K562 (cell line): ENCODE data around the gene KRTAP27-1. TPM values are rescaled to one million over a fixed set of nuclear protein-coding genes. Genes with fewer than 3 reads are reported as not detected.

ENCODE experiments used
- ATAC-seq: fragments of 200-7000 bp; cut with Tn5 transposase; 3 replicates; pipeline ENCODE4 v1.9.1; 2020; ENCODE audit warnings: moderate library complexity
- BruUV-seq: library from RNA; stranded (reverse); fragments of 400-500 nt; replicated peaks from 2 replicates; lab custom pipeline; 2021; lab: Mats Ljungman, UMichigan
- CTCF ChIA-PET: fragments of 300-600 bp; formaldehyde crosslinking; extraction: SDS; loops from one replicate; lab custom pipeline; 2021; ENCODE audit warnings: low intra/inter-chr PET ratio; lab: Yijun Ruan, JAX
- POLR2A ChIA-PET: fragments of 300-600, 350-650 bp; sonication (Branson Sonifier 250); formaldehyde crosslinking; extraction: SDS; loops from one replicate; lab custom pipeline; 2021; ENCODE audit warnings: antibody characterized with exemption, inconsistent platforms; lab: Yijun Ruan, JAX
- DNase-seq, 4 experiments: peaks; one replicate each; pipeline versions ENCODE4 v3.0.0 to v3.0.0-alpha.2; 2011 to 2018; ENCODE audit warnings: low spot score in 3 of 4, mixed read lengths in 3 of 4; ENCODE audit errors: extremely low read depth in 1 of 4
- FAIRE-seq: peaks from 2 replicates; lab custom pipeline; 2011; peaks lifted over from hg19 to GRCh38; lab: Jason Lieb, UNC
- H2AFZ ChIP-seq: 2 replicates; pipeline ENCODE4 v1.6.0; 2011; ENCODE audit warnings: low read depth, low read length, control low read depth, inconsistent platforms
- H3K27ac ChIP-seq: fragments of 200-600 bp; 3 replicates; pipeline ENCODE4 v1.8.0; 2011; ENCODE audit warnings: low read depth, mild to moderate bottlenecking, control low read depth, inconsistent platforms, low read length, moderate library complexity, mixed read lengths; ENCODE audit errors: extremely low read depth
- H3K27me3 ChIP-seq, 2 experiments: fragments of 300-600 bp in 1 of 2; 2 replicates in 1 of 2; 3 replicates in 1 of 2; pipeline versions ENCODE4 v1.6.0 to v1.8.0; 2011; ENCODE audit warnings: inconsistent platforms in 2 of 2, low read length in 2 of 2, mild to moderate bottlenecking in 1 of 2, mixed read lengths in 1 of 2, moderate library complexity in 1 of 2; ENCODE audit not compliant: control insufficient read depth in 2 of 2, insufficient read depth in 2 of 2
- H3K36me3 ChIP-seq: fragments of 300-600 bp; 3 replicates; pipeline ENCODE4 v1.8.0; 2011; ENCODE audit warnings: mild to moderate bottlenecking, low read length, inconsistent platforms; ENCODE audit not compliant: control insufficient read depth, insufficient read depth
- H3K4me1 ChIP-seq, 2 experiments: fragments of 200-600 bp in 1 of 2; replicated peaks in 1 of 2; 2 replicates in 1 of 2; 3 replicates in 1 of 2; pipeline versions ENCODE4 v1.5.1 to v1.8.0; 2011; ENCODE audit warnings: inconsistent platforms in 2 of 2, low read length in 2 of 2, mild to moderate bottlenecking in 1 of 2, mixed read lengths in 1 of 2, moderate library complexity in 1 of 2; ENCODE audit not compliant: control insufficient read depth in 2 of 2, insufficient read depth in 2 of 2
- H3K4me2 ChIP-seq: 2 replicates; pipeline ENCODE4 v1.6.1; 2011; ENCODE audit warnings: low read length, control low read depth, inconsistent platforms, mixed read lengths; ENCODE audit not compliant: insufficient read depth
- H3K4me3 ChIP-seq: fragments of 200-600 bp; sonication (generic), shearing (Covaris generic); 2 replicates; pipeline ENCODE4 v1.5.1; 2016; ENCODE audit warnings: control low read depth, inconsistent platforms
- H3K79me2 ChIP-seq: fragments of 200-600 bp; 3 replicates; pipeline ENCODE4 v1.8.0; 2011; ENCODE audit warnings: low read length, inconsistent platforms; ENCODE audit not compliant: control insufficient read depth, insufficient read depth
- H3K9ac ChIP-seq, 2 experiments: 2 replicates each; pipeline versions ENCODE4 v1.6.0 to v1.6.1; 2011; ENCODE audit warnings: low read depth in 2 of 2, low read length in 2 of 2, control low read depth in 1 of 2, inconsistent platforms in 1 of 2, mild to moderate bottlenecking in 1 of 2, mixed read lengths in 1 of 2; ENCODE audit not compliant: insufficient read depth in 1 of 2
- H3K9me1 ChIP-seq: one replicate; pipeline ENCODE4 v1.6.0; 2011; ENCODE audit warnings: inconsistent platforms, mild to moderate bottlenecking, low read length, moderate library complexity; ENCODE audit not compliant: control insufficient read depth, insufficient read depth
- H3K9me3 ChIP-seq: replicated peaks from 2 replicates; pipeline ENCODE4 v1.5.1; 2011; ENCODE audit warnings: low read depth, low read length, inconsistent platforms; ENCODE audit not compliant: control insufficient read depth, insufficient read depth
- H4K20me1 ChIP-seq: replicated peaks from 2 replicates; pipeline ENCODE4 v1.6.1; 2011; ENCODE audit warnings: low read length, inconsistent platforms, mixed read lengths; ENCODE audit not compliant: control insufficient read depth, insufficient read depth
- EWSR1 ChIP-seq: fragments of 450-650 bp; IDR thresholded peaks from 2 replicates; pipeline ENCODE4 v1.6.1; 2018; ENCODE audit warnings: borderline replicate concordance, mild to moderate bottlenecking, low read depth, moderate library complexity; ENCODE audit not compliant: partially characterized antibody
- FUS ChIP-seq: fragments of 200-400 bp; formaldehyde crosslinking; optimal IDR thresholded peaks from 2 replicates; pipeline ENCODE3; 2017; ENCODE audit warnings: low read depth, low read length
- KHSRP ChIP-seq: fragments of 450-650 bp; IDR thresholded peaks from 2 replicates; pipeline ENCODE4 v1.6.1; 2017
- LCOR ChIP-seq: sonication (generic); formaldehyde crosslinking; IDR thresholded peaks from 2 replicates; pipeline ENCODE4 v1.8.0; 2022; ENCODE audit warnings: mild to moderate bottlenecking, missing genetic modification reagents
- RAD21 ChIP-seq, 2 experiments: fragments of 250-450 bp in 1 of 2; fragments of 450-650 bp in 1 of 2; sonication (Bioruptor Pico) in 1 of 2; formaldehyde crosslinking in 1 of 2; IDR thresholded peaks in 1 of 2; conservative IDR thresholded peaks in 1 of 2; 2 replicates each; pipeline versions ENCODE4 v1.4.0 to v1.8.0; 2020 to 2022; ENCODE audit warnings: mild to moderate bottlenecking in 2 of 2, moderate library complexity in 1 of 2
- ZNF551 ChIP-seq: fragments of 250-450 bp; sonication (Bioruptor Pico); IDR thresholded peaks from 2 replicates; pipeline ENCODE4 v1.5.0; 2021; ENCODE audit warnings: mild to moderate bottlenecking, moderate library complexity
- WGBS: fragments of 100-300 bp; shearing (Covaris generic); methylation state at CpG from one replicate; pipeline ENCODE4 v1.1.6; 2016; ENCODE audit warnings: low coverage, mixed read lengths; ENCODE audit not compliant: insufficient coverage; ENCODE audit errors: missing lambda C conversion rate; 5-methylcytosine and 5-hydroxymethylcytosine counted together
- in situ Hi-C: fragments of 300-500 bp; cut with MboI; formaldehyde crosslinking; loops from 4 replicates; pipeline ENCODE4 v1.15.0; 2018; ENCODE audit warnings: inconsistent platforms, mixed read lengths
- intact Hi-C: fragments of 100-400 bp; cut with micrococcal nuclease; formaldehyde crosslinking; loops from 2 replicates; pipeline ENCODE4 v1.14.2; 2022
- polyA plus RNA-seq, 8 experiments: library from polyadenylated mRNA; depleted of rRNA in 4 of 8; stranded (reverse) in 5 of 8; unstranded in 3 of 8; fragments of >200 nt; fragmentation: Nextera tagmentation in 2 of 8; fragmentation: Illumina TruSeq in 1 of 8; extraction: Ambion mirVana in 2 of 8; extraction: Trizol in 1 of 8; gene quantifications; 2 replicates each; pipeline versions ENCODE4 v1.2.1 to v1.2.3, GENCODE V29; 2011 to 2014; ENCODE audit warnings: inconsistent platforms in 1 of 8, missing spikeins in 1 of 8
- total RNA-seq, 7 experiments: library from RNA; depleted of rRNA in 6 of 7; stranded (reverse); fragments of >200 nt in 6 of 7; fragmentation: Illumina TruSeq in 2 of 7; extraction: Trizol in 2 of 7; gene quantifications; 2 replicates each; pipeline versions ENCODE4 v1.2.1 to v1.2.3, GENCODE V29; 2011 to 2021; ENCODE audit warnings: low replicate concordance in 1 of 7
- TF ChIP-seq, protein P1 (sequence below): fragments of 450-650 bp; IDR thresholded peaks from 2 replicates; pipeline ENCODE4 v1.6.1; 2016; ENCODE audit warnings: borderline replicate concordance
- TF ChIP-seq, protein P2 (sequence below): fragments of 150-350 bp; IDR thresholded peaks from 2 replicates; pipeline ENCODE4 v1.6.1; 2014; ENCODE audit warnings: low read depth, mild to moderate bottlenecking, low read length, borderline replicate concordance

KRTAP27-1 gene
- total and polyA plus RNA-seq, 9 of the 15 experiments (the other 6 are each of a cell fraction or from before 2014, with no cell fraction given): not detected

DNA sequence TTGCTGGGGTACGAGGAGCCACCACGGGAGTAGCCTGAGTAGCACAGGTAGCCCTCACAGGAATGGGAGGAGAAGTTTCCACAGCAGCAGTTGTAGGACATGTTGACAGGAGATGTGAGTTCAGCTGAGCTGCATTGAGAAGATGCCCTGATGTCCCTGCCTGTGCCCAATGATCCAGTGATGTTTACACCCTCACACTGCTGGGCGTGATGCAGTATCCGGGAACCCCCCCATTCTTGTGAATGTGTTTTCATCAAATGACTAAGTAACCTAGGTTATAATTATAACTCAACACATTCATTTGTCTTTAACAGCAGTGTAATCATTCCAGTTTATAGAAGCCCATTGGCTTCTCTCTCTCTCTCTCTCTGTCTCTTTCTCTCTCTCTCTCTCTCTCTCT is 11.0 kb upstream of the KRTAP27-1 start, which contains the start of gene KRTAP23-1 (continued):
- TF ChIP-seq, protein P1, sequence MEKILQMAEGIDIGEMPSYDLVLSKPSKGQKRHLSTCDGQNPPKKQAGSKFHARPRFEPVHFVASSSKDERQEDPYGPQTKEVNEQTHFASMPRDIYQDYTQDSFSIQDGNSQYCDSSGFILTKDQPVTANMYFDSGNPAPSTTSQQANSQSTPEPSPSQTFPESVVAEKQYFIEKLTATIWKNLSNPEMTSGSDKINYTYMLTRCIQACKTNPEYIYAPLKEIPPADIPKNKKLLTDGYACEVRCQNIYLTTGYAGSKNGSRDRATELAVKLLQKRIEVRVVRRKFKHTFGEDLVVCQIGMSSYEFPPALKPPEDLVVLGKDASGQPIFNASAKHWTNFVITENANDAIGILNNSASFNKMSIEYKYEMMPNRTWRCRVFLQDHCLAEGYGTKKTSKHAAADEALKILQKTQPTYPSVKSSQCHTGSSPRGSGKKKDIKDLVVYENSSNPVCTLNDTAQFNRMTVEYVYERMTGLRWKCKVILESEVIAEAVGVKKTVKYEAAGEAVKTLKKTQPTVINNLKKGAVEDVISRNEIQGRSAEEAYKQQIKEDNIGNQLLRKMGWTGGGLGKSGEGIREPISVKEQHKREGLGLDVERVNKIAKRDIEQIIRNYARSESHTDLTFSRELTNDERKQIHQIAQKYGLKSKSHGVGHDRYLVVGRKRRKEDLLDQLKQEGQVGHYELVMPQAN: no peak
- TF ChIP-seq KHSRP: no peak
- no peak for TF ChIP-seq FUS
- TF ChIP-seq LCOR (CRISPR knock-in tag): no peak
- no peak for TF ChIP-seq RAD21 (CRISPR knock-in tag; conservative IDR thresholded peaks at IDR 0.05 in 1 of 2, IDR thresholded peaks at IDR 0.05 in 1 of 2)

DNA sequence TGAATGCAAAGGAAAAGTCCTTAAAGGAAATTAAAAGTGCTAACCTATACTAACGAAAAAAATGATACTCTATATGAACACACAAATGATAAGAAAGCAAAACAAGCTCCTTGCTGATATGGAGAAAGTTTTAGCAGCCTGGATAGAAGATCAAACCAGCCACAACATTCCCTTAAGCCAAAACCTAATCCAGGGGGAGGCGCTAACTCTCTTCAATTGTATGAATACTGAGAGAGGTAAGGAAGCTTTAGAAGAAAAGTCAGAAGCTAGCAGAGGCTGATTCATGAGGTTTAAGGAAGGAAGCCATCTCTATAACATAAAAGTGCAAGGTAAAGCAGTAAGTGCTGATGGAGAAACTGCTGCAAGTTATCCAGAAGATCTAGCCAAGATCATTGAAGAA is 7.5 kb upstream of the KRTAP27-1 start:
- BruUV-seq: no TSS peak
- Histone ChIP-seq H3K9me3 (no peaks in the 10 kb centered on the region), H3K27ac (no peak overlapping the region), H3K27me3 (no peaks in the 10 kb centered on the region), H2AFZ (no peak overlapping the region), H4K20me1 (no peaks in the 10 kb centered on the region), H3K4me3 (no peak overlapping the region), H3K9ac (no peak overlapping the region), H3K4me2 (no peak overlapping the region), H3K36me3 (no peaks in the 10 kb centered on the region), H3K4me1 (no peaks in the 10 kb centered on the region), H3K79me2 (no peaks in the 10 kb centered on the region), H3K9me1 (no peaks in the 10 kb centered on the region)
- ChIA-PET POLR2A (no interaction called here), CTCF (no interaction called here)
- no peak for TF ChIP-seq ZNF551 (CRISPR knock-in tag)
- no peak for TF ChIP-seq EWSR1
- TF ChIP-seq, protein P2, sequence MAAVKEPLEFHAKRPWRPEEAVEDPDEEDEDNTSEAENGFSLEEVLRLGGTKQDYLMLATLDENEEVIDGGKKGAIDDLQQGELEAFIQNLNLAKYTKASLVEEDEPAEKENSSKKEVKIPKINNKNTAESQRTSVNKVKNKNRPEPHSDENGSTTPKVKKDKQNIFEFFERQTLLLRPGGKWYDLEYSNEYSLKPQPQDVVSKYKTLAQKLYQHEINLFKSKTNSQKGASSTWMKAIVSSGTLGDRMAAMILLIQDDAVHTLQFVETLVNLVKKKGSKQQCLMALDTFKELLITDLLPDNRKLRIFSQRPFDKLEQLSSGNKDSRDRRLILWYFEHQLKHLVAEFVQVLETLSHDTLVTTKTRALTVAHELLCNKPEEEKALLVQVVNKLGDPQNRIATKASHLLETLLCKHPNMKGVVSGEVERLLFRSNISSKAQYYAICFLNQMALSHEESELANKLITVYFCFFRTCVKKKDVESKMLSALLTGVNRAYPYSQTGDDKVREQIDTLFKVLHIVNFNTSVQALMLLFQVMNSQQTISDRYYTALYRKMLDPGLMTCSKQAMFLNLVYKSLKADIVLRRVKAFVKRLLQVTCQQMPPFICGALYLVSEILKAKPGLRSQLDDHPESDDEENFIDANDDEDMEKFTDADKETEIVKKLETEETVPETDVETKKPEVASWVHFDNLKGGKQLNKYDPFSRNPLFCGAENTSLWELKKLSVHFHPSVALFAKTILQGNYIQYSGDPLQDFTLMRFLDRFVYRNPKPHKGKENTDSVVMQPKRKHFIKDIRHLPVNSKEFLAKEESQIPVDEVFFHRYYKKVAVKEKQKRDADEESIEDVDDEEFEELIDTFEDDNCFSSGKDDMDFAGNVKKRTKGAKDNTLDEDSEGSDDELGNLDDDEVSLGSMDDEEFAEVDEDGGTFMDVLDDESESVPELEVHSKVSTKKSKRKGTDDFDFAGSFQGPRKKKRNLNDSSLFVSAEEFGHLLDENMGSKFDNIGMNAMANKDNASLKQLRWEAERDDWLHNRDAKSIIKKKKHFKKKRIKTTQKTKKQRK: no peak
- ATAC-seq (no peak), FAIRE-seq (no peak), DNase-seq (no peak)
- intact Hi-C loops: no loop called here
- 0% methylated on average over 2 of the region's 2 CpGs for WGBS
- in situ Hi-C loops: no loop called here
